ENCODE measurements around the gene MRPL38.

MRPL38 gene

DNA sequence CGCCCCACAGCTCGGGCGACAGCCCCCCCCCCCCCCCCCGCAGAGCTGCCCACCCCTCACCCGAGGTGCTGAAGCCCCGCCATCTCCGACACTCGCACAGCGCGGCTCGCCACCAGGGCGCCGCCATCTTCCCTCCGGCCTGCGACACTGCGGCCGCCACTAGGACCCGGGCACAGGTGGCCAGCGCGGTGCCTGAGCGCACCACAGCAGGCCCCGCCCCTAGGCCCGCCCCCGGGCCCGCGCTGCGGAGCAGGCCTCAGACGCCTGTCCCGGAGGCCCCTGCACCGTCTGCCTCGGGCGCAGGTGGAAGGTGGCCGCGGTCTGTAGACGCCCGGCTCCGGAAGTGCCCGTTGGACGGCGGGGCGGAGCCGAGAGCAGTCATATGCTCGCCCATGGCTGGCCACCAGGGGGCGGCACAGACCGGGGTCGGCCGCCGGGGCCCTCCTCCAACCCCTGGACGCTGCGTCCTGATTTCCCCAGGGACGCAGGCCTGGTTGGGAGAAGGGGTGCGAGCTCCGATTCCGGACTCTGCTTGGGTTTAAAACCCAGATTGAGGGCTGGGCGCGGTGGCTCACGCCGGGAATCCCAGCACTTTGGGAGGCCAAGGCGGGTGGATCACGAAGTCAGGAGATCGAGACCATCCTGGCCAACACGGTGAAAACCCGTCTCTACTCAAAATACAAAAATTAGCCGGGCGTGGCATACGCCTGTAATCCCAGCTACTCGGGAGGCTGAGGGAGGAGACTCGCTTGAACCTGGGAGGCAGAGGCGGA, at the start of gene MRPL38:
Gene MRPL38, minus strand, starts transcription at position 136 of the 773 bp plus-strand sequence. Its CDS starts 9 bp downstream, at position 127.
- DNase-seq (ENCODE audit: low spot score): peak; percentile 93

DNA sequence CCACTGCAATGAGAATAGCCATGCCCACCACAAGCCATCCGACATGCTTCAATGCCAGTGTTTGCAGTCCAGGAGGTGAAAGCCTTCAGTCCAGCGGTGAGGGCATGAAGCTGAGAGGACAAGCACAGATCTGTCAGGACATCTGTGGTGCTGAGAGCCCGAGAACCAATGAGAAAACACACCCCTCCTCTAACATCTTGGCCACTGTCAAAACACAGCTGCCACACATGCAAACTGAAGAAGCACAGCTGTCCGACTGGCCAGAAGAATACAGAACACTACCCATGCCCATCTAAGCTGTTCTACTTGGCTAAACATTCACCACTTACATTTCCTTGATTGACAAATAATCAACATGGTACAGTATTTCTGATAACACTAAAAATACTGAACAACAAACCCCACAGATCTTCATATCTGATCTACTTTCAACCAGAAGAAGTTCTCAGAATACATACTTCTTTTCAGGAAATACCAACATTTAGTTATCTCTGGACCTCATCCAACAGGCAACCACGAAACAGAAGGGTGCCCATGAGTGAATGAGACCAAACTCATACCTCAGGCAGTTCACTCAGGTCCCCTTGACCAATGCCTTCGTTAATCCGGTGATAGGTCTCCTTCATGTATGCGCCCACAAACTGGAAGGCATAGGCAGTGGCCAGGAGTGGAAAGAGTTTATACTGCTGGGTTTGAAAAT, 46.3 kb upstream of the MRPL38 start:
- DNase-seq (ENCODE audit: low spot score): no peak

DNA sequence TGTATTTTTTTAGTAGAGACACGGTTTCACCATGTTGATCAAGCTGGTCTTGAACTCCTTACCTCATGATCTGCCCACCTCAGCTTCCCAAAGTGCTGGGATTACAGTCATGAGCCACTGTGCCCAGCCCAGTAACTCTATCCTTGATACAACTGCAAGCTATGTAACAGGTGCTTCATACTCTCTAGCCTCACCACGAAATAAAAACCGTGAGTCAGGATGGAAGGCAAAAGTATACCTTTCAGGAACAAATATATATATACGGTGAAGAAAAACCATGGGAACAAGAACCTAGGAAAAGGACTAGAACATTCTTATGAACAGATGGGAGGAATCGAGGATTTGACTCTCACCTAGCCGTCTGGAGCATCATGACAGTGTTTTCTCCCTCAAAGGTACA, 45.7 kb upstream of the MRPL38 start:
- DNase-seq (ENCODE audit: low spot score): no peak

DNA sequence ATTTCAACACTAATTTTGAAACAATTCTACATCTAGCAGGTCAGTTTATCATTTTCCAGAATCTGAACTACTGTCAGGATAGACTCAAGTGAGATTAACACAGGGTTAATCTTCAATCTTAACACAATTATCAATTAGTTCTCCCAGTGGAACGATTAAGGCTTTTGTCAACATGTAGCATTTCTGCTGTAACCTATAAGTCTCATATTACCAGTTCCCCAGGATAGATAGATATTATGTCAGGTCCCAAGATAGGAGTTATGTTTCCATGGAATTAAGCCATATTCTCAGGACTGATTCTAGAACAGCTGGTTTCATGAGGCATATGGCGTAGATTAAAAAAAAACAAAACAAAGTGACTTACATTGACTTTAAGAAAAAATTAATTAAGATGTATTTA, 40.5 kb upstream of the MRPL38 start:
- no peak for DNase-seq (ENCODE audit: low spot score)

DNA sequence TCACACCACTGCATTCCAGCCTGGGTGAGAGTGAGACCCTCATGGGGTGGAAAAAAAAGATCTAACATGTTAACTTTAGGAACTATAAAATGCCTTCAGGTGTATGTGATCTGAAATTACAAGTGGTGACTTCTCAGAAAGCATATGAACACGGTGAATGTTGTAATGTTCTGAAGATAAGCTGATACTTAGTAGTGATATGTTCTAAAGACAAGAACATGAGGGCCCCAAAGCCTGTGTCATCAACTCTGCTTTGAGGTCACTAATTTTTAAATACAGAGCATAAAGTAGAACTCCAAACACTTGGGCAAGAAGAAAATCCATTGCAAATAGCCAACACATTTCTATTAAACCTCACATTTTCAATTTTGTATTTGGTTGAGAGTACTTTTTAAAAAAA, 38.8 kb upstream of the MRPL38 start:
- no peak for DNase-seq (ENCODE audit: low spot score)

DNA sequence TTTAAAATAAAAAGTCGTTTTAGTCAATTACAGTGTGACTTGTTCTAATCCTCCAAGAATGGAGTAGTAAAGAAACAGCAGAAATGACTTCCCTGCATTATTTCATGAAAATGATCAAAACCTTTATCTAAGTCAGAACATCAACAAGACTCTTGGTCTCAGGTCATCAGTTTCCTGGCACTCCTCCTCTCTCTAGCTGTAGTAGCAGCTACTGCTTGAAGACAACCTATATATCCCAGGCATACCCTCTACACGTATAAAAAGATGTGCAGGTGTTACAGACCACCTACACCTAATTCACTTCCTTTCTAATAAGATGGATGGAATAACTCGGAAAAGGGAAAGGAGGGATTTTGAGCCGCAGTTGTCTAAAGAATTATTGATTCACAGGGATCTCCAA, 37.8 kb upstream of the MRPL38 start:
- no peak for DNase-seq (ENCODE audit: low spot score)

DNA sequence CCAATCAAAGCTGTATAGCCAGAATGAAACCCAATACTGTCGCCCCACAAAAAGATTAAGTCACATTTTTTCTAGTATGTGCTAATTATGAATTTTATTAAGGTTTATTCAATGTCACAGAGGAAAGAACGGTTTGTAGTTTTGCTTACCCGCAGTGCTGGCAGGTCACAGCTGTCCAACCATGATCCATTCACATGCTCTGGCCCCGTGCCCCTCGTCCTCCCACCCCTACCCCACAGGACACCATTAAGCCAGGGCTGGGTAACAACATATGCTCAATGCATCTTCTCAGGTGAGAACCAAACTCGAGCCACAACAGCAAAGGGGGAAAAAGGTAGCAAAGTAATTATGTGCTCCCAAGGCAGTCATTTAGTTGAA, 36.7 kb upstream of the MRPL38 start:
- DNase-seq (ENCODE audit: low spot score): no peak

DNA sequence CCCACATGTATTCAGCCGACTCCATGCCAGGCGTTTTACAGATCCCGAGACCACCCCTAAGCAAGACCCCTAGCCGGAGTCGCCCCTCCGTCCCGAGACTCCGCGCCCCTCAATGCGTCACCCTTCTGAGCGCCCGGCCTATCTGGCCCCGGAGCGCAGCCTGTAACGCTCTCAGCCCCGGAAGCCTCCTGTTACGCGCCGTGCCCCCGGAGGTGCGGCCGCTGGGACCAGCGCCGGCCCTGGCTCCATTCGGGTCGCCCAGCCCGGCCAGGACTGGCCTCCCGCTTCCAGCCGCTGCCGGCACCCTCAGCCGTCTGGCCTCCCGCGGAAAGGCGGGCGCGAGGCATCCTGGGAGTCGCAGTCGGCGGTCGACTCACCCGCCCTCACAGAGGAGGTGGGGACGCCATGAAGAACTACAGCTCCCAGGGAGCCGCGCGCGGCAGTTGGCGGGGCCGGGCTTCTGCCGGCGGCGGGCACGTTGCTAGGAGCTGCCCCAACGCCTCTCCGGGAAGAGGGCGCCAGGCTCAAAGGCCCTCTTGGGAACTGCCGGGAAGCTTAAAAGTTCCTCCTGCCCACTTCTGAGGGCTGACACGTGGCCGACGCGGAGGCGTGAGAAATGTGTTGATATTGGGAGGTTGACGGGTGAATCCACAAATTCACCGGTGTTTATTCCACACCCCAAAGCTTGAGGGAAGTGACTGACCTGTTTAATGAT, 36.2 kb upstream of the MRPL38 start, which contains the start of gene FBF1:
Gene FBF1, minus strand, starts transcription at position 316 of the 715 bp plus-strand sequence. CDS start 2,893 bp downstream, outside the sequence.
- peak; percentile 86 for DNase-seq (ENCODE audit: low spot score)

DNA sequence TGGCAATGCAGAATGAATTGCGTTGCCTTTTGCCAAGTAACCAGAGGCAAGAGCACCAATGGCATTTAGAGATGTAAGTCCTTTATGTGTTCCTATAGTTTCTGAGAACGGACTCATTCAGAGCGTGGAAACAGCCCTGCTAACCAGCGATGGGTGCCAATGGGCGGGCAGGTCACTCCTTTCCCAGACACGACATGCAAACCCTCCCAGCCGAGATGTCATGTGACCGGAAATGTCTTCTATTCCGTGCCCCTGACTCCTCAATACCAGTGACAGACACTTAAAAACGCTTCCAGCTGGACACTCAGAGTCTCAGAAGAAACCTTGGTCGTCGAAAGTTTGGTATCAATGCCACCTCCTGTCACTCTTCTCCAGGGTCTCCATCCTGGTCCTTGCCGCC, 33.0 kb upstream of the MRPL38 start:
- DNase-seq (ENCODE audit: low spot score): no peak

DNA sequence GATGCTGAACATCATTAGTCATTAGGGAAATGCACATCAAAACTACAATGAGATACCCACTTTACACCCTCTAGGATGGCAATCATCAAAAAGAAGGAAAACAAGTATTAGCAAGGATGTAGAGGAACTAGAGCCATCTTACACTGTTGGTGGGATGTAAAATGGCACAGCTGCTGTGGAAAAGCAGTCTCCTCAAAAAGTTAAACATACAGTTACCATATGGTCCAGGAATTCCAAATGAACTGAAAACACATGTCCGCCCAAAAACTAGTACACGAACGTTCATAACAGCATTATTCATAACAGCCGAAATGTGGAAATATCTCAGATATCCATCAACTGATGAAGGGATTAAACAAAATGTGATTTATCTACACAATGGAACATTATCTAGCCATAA, 29.1 kb upstream of the MRPL38 start:
- DNase-seq (ENCODE audit: low spot score): no peak

DNA sequence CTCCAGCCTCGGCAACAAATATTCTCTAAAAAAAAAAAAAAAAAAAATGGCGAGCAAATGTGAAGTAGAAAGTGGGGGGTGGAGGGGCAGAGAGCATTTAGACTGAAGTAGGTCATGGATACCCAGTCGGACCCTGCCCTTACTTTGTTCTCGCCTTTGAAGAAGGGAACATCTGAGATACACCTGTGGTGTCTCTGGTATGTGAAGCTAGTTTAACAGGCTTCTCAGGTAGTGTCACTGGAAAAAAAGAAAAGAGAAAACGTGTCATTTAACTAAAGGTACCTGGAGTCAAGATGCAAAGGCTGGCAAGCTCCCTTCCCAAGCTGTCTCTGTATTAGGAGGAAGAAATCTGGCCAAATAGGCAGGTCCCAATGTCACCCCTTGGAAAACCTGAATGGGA, 28.2 kb upstream of the MRPL38 start:
- no peak for DNase-seq (ENCODE audit: low spot score)

DNA sequence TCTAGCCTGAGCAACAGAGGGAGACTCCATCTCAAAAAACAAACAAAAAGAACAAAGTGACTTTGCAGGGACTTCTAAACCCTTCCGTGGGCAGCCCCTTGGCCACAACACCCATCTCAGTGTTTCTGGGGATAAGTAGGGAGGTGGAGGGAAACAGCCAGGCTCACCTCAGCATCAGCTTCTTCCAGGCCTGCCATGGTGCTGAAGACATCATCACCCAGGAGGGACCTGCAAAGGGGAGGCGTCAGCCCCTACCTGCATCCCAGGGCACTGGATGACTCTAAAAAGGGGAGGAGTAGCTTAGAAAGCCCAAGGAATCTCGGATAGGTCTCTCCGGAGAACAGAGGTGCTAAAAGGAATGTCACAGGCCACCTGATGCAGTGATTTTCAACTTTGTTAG, 26.4 kb upstream of the MRPL38 start:
- DNase-seq (ENCODE audit: low spot score): no peak

DNA sequence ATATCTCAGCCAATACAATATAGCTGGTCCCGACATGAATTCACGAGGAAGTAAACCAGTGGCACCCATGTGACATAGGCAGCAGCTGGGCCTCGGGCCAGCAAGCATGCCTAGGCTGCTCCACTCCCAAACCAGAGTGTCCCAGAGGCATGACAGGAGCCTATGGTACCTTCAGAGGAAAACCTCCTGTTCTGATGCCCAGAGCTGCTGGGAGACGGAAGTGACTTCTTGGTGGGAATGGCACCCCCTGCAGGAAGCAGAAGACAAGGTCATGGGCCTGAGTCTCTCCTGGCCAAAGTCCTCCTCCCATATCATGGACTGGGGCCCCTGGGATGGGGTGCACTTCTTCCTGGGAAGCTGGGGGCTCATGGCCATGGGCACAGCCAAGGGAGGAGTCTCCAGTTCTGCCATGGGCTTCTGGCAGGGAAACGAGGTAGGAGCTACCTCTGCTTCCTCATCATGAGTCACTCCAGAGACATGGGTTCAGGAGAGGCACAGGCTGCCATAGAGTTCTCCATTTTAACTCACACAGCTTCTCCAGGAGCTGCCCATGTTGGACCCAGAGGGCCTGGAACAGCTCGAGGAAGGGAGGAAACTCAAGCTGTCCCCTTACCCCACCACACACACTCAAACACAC, 22.7 kb upstream of the MRPL38 start:
- no peak for DNase-seq (ENCODE audit: low spot score)

DNA sequence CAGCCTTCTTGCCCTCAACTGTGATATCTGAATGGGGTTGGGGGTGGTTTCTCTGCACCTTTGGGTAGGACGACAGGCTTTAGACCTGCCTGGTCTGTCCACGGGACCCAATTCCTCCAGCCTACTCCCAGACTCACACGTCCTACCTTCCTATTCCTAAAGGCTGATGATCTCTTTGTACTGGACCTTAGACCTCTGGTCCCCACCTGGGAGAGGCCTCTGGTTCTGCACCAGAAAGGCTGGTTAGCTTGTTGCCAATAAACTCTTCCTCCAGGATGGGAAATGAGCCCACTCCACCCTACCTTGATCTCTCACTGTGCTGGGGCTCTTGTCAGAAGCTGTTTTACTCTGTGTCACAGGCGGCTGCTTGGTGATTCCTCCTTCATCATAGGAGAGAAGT, 21.8 kb upstream of the MRPL38 start:
- no peak for DNase-seq (ENCODE audit: low spot score)

DNA sequence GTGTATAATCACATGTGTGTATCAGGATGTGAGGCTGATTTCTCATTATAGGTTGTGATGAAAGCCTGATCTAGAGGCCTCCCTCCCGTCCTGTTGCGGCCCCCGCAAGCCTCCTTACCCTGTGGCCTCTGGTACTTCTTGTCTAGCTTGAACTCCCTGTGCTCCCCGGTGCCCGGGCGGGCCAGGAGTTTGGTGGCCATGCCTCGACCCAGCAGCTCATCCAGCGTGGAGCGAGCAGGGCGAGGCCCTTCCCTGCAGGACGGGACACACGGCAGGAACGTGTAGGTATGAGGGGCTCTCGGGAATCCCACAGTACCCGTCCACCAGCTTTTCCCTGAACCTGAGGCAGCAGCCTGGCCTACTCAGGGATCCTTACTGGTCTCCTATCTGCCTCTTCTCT, 21.2 kb upstream of the MRPL38 start:
- no peak for DNase-seq (ENCODE audit: low spot score)

DNA sequence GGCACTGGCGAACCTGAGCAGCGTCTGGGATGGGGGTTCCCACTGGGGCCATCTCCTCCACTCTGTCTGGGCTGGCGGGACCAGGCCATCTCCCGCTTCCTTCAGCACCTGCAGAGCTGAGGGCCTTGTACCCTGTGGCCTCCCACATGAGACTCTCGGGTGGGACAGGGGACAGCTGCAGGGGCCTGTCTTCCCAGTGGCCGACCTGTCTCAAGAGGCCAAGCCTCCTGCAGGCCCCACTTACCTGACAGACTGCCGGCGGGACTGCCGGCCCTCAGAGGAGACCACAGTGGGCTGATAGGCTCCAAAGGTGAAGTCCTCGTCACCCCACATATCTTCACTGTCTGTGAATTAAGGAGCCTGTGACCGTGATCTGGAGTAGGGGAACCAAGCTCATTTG, 20.4 kb upstream of the MRPL38 start:
- no peak for DNase-seq (ENCODE audit: low spot score)

DNA sequence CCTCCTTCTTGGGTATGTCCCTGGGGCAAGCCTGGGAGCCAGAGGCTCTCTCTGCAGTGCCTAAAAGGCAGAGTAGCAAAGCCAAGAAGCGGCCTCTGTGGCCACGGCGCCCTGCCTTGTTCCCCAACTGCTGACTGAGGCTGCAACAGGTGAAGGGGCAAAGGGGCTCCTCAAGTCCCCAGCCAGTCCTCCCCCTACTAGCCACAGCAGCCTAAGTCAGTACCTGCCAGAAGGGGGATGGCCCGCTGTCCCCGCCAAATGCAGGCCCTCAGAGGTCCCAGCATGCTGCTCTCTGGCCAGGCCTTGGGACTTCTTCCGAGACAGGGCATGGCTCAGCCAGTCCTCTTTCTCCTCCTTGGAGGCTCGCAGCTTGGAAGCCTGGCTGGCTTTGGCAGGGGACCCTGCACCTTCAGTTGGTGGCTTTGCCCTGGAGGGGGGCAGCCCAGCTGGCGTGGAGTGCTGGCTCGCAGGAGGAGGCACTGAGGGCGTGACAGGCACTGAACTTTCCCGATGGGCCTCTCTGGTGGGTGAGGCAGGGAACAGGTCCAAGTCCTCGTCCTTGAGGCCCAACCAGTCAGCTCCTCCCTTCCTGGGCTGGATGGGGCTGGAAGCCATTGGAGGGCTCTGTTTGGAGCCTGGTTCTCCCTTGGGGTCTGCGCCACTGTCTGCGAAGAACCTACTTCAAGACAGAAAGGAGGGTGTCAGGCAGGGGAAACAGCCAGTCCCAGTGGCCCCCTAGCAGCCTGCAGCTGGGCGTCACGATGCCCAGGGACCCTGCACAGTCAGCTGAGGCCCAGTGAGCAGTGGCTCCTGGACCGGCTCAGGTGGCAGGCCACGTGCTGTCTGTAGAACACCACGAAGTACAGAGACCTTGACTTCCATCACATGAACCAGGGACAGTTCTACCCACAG, 18.5 kb upstream of the MRPL38 start:
- no peak for DNase-seq (ENCODE audit: low spot score)

DNA sequence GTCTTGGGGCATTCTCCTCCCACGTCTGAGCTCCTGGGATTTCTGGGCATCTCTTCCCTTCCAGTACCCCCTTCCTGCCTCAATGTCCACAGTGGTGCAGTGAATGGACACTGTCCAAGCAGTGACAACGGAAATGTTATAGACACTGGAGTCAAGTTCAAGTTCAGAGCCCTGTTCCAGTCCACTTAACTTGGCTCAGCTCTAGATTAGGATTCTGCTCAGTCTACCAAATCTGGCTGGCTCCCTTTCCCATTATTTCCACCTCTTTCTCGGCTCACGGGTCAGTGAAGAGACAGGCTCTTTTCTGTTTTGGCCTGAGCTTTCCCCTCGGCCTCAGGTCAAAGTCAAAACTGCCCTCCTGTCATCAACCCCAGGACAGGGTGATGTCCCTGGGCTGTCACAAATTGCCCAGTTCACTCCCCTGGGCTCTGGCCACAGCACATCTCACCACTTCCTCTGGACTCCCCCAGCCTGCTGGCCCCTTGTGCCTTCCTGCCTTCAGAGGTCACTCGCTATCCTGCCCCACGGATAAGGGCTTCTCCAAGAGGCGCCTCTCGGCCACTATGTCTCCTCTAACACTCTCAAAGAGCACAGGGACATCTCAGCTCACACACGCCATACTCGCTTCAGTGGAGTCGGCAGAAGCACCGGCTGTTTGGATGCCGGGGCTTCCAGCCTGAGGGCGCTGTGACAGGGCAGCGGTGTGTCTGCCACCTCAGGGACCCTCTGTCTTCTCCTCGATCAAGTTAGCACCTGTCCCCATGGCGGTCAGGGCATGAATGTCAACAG, 17.7 kb upstream of the MRPL38 start:
- no peak for DNase-seq (ENCODE audit: low spot score)

DNA sequence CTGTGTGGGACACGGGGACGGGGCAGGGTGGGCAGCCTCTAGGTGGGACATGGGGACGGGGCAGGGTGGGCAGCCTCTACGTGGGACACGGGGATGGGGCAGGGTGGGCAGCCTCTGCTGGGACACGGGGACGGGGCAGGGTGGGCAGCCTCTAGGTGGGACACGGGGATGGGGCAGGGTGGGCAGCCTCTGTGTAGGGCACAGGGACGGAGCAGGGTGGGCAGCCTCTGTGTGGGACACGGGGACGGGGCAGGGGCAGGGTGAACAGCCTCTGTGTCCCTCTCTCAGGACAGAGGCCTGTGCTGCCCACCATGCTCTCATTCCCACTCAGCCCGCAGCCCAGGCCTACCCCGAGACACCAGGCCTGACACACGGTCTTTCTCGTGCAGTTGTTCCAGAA, 16.9 kb upstream of the MRPL38 start:
- no peak for DNase-seq (ENCODE audit: low spot score)

DNA sequence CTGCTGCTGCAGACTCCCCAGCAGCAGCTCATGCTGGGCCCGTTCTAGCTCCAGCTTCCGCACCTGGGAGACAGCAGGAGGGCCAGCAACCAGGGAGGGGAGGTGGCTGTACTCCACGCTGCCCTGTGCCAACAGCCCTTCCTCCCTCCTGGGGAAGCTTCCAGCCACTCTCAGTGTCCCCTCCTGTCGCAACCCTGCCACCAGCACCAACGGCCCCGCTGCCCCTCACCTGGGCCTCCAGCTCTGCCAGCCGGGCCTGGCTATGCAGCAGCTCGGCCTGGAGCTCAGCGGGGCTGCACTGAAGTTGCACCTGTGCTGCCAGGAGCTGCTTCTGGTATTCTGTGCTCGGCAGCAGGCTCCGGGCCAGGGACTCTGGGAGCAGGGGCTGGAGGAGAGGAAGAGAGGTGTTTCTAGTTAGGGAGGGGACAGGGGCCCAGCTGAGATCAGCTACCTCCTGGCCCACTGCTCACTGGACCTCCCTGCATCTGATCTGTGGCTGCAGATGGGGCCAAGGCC, 15.4 kb upstream of the MRPL38 start:
- no peak for DNase-seq (ENCODE audit: low spot score)
